HT1080 (cell line): Measurements from ENCODE around the gene HUWE1. TPM values are rescaled to one million over a fixed set of nuclear protein-coding genes. Genes with fewer than 3 reads are reported as not detected.

Source experiments
- DNase-seq: peaks from one replicate; pipeline ENCODE4 v3.0.0-alpha.2; 2015; ENCODE audit warnings: low read depth
- total RNA-seq: library from RNA; depleted of rRNA; stranded (reverse); fragments of >200 nt; shearing (Covaris generic); gene quantifications from 2 replicates; pipeline ENCODE4 v1.2.3, GENCODE V29; 2014

Gene HUWE1
- total RNA-seq, 1 experiment from 2014 or later: 83.0 TPM

DNA sequence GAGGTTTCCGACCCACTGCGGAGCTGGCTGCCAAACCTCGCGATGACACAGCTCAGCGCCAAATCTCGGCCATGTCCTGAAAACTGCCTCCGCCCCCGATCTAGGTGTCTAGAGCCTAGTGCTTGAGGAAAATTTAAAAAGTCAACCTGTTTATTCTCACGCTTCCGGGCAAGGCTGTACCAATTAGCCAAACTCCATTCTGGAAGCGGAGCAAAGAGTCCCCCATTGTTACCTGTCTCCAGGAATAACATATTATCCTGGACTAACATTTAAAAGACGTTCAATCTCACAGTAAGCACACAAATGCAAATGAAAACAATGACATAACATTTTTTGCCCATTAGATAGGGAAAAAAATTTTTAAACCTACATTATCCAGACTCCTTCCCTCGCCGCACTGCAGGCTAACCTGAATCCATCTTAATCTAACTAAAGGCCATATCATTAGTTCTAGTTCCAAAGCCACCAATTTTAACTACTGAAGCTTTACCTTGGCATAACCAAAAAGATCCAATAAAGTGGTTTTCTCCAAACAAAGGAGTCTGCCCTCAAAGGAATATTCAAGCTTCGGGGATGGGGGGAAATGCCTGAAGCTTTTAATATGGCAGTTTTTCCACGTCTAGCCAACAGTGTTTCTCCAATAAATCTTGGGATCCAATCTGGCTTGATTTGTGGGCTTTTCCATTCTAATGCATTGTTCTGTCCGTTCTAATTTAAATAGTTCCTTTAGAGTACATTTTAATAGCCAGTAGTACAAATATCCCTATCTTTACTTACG is 1.9 kb downstream of the HUWE1 start:
- DNase-seq: no peak

DNA sequence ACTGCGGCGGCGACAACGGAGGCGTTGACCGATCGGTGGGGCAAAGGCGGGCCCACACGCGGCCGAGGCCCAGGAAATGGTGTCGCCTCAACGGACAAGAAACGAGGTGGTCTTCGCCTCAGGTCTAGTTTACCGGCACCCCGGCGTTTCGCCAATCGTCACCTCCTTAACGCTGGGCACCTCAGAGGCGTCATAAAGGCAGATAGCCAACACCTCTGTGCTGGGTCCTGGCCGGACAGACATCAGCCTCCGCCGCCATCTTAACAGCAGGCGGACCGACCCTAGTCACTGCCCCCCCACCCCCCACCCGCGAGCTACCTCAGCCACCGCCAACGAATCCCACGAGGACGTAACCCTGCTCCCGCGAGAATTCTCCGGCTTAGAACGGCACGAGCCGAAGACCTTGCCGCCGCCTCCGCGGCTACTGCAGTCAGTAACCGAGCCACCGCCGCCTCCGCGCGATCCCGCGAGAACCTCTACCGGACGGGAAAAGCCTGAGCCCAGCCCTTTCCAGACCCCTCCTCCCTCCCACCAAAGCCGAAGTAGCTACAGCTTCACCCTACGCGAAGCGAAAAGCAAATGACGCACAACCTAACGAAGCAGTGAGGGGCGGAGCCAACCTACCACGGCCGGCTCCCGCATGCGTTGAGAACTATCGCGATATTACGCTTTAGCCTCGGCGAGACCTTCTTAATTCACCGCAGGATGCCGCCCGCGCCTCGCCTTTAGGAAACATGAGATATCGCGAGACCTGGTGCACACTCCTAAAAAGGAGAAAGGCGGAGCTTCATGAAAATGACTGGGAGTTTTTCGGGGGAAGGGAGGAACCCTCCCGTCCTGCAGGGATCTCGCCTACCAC is 2.7 kb downstream of the HUWE1 start:
- DNase-seq: peak; percentile 97

DNA sequence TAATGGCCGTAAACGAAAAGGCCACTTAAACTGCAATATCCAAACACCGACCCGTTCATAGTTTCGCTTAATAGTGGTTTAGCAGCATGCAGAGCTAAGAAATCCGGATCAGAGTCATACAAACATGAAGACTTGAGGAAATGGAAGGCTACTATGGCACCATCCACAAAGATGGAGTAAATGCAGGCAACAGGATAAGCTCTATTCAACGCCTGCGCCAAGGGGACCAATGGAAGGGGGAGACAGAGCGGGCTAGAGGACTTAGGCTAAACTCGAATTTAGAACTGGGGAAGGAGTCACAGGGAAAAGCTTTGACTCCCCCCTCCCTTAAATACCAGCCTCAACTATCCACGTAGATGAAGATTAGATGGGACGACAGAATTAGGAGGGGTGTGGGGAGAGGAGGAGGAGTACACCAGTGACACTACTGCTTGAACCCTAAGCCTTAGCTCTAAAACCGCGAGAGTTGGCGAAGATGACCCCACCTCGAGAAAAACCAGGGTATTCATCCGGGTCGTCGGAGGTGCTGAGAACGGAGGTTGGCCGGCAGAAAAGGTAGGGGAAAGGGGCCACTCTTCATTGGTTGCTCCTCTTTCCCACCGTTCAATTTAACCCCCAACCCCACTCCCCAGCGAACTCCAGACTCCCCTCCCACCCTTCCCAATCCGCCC is 3.5 kb downstream of the HUWE1 start:
- DNase-seq: peak; percentile 51

DNA sequence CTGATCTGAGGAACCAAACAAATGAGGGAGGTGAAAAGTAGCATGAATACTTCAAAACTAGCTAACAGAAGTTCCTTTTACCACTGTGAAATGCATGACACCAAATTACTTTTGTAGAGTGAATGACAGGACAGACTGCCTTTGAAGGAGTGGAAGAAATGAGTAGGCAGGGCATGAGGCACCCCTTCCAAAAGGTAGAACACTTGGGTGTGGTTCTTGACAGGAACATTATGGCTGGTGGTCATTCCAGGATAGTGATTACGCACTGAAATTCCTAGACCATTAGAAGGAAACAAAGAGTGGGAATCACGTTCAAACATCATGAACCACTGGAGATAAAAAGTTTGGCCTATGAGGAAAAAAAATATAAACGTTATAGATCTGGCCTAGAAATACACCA is 4.9 kb downstream of the HUWE1 start:
- DNase-seq: no peak

DNA sequence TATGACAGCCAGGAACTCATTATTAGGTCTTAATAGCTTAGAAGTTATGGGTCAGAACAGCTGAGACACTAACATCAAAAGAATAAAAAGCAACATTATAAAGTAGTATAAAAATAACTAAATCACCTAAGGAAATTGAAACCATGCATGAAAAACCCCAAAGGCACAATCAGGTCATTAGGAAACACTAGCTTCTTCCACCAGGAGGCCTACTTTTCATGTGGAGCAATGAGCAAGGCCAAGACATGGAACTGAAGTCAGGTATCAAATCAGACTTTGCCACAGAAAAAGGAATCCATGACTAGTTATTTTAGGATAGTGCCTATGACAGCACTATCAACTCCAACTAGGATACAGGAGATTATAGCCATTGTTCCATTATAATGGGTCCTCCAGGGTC is 7.9 kb downstream of the HUWE1 start:
- DNase-seq: no peak

DNA sequence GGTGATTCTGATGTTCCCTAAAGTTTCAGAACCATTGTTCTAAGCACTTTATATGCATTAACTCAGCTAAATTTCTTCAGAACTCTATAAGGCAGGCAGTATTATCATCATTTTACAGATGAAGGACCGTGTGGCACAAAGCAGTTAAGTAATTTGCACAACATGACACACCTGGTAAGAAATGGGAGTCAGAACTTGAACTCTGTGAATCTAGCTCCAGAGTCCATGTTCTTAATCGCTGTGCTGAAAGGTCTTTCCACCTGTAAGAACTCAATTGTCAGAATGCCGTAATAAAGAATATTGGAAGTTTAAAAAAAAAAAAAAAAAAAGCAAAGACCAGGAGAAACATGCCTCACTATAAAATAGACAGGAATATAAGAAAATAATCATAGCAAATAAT is 9.2 kb downstream of the HUWE1 start:
- no peak for DNase-seq

DNA sequence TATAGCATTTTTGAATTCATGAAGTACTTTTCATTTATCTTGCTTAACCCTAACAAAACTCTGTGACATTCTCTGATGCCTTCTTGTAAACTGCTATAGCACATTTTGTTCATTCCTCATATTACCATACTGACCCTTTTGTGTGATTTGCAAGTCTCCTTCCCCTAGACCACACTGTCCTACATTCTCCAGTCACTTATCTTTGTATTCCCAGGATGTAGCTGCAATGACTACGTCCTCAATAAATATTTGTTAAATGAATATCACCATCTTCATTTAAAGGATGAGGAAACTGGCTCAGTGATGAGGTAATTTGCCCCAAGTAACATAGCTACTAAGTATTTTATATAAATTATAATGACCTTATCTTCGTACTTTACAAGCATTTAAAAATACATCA is 11.9 kb downstream of the HUWE1 start:
- no peak for DNase-seq

DNA sequence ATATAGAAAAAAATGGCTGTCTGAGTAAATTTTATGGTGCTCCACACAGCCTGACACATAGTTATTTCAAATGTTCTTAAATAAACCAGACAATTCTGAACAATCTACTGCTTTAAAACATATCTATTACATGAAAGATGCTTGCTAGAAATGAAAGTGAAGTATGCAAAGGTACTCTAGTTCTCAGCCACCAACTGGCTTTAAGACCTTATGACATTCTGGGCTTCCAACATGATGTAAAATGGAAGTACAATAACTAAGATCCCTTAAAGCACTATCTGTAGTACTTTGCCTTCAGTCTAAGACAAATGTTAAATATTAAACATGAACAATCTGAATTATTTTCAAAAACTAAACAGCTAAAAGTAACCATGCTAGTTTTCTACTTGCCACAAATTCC is 17.3 kb downstream of the HUWE1 start:
- no peak for DNase-seq

DNA sequence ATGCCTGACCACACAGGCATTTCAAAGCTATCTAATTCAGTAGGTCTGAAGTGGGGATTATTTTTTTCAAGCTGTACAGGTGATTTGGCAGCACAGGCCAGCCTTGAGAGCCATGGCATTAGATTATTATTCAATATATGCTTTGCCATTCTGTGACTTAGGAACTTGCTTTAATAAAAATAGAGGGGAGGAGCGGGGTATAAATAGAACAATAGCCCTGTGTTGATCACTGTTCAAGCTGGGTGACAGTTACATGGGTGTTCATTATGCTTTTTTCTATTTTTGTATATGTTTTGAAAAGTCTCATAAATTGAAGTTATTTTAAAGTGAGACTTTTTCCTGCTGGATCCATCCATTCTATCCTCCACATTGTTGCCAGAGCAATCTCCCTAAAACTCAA is 20.3 kb downstream of the HUWE1 start:
- DNase-seq: no peak

DNA sequence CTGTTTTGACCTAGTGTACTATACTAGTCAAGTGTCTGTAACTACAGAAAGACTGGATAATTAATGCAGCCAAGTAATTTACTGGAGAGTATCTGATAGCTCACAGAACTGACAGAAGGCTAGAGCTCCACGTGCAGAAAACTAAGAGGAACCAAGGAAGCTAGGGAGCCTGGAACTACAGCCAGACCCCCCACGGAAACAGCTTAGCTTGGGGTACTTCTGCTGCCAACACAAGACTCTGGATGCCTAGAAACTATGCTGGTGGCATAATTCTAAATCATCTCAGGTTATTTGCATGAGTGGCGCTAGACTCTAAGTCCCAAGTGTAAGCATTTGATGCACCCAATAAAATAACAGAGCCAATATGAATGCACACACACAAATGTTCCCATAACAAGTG is 26.5 kb downstream of the HUWE1 start:
- no peak for DNase-seq

DNA sequence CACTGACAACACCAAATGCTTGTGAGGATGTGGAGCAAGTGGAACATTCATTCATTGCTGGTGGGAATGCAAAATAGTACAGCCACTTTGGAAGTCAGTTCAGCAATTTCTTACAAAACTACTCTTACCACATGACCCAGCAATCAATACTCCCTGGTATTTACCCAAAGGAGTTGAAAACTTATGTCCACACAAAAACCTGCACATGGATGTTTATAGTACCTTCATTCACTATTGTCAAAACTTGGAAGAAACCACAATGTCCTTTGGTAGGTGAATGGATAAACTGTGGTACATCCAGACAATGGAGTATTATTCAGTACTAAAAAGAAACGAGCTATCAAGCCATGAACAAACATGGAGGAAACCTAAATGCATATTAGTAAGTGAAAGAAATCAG is 27.5 kb downstream of the HUWE1 start:
- DNase-seq: no peak

DNA sequence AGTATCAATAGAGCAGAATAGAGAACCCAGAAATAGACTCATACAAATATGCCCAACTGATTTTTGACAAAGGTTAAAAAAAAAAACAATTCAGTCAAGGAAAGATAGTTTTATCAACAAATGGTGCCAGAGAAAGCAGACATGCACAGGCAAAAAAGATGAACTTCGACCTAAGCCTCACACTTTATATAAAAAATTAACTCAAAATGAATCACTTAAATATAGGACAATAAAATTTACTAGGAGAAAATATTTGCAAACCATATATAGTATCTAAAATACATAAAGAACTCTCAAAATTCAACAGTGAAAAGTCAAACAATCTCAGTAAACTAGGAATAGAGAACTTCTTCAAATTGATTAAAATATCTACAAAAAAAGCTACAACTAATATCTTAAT is 29.7 kb downstream of the HUWE1 start:
- DNase-seq: no peak

DNA sequence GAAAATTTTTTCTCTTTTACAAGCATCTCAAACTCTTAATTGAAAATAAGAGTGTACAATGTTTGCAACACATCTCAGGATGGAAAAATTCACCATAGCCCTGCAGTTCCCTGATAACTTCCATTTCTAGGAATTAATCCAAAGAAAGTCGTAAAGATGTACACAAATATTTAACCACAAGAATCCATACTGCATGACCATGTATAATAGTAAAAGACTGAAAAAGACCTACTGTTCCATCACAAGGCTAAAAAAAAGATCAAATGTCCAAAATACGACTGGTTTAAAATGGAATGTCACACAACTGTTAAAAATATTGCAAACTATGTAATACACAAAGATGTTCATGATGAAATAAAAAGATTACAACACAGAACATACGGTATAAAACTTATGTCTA is 32.1 kb downstream of the HUWE1 start:
- no peak for DNase-seq

DNA sequence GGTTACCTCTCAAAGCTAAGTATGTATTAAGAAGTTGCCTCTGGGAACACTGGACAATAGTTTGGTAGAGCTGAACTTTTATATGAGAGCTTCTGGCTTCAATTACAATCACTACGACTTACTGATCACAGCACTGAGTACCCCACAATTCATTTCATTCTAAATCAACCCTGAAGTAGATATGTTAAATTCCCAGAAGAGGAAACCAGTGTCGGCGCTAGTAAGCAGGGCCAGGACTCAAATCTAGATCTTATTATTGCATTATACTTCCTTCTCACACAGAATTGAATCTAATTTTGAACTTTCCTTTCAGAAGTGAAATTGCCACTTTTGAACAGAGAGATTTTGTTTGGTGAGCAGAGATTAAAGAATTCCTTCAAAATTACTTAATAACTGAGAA is 41.8 kb downstream of the HUWE1 start:
- no peak for DNase-seq

DNA sequence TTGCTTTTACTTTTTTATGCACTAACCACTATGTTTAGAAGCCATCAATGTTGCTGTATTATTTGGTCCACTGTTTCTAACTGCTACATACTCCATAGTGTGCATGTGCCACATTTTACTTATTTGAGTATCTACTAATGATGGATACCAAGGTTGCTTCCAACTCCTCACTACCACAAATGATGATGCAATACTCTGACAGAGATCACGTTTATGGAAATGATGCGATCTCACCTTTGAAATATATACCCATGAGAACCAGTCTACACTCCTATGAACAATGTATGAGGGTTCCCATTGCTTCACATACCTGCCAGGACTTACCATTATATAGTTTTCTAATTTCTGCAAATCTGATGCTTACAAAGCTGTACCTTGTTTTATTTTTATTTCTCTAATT is 44.2 kb downstream of the HUWE1 start:
- DNase-seq: no peak

DNA sequence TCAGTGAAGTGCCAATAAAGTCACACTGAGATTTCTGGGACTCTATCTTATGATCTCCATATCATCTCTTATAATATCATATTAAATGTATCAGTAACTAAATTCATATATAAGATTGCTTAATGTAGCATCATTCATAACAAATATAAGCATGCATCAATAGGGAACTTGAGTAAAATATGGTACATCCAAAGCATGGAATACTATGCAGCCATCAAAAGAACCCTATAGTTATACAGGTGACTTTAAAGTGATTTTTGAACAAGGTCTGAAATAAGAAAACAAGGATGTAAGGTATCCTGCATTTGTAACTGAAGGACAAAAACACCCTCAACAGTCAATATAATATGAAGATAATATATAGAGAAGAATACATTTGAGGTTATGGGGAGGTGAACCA is 47.3 kb downstream of the HUWE1 start:
- DNase-seq: no peak

DNA sequence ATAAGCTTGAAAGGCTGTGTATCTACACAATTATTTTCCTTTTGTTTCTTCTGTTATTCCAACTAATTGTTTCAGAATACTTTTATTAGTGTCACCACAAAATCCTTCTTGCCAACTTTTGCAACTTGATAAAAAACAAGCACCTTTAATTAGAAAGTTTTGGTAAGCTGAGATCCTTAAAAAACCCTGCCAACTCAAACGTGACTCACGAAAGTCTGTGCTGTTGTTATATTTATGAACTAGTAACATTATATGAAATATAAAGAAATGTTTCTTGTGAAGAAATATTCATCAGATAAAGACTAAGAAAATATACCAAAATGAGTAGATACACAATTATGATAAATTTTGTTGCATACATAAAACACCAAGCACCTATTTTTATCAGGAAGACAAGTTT is 49.0 kb downstream of the HUWE1 start:
- no peak for DNase-seq

DNA sequence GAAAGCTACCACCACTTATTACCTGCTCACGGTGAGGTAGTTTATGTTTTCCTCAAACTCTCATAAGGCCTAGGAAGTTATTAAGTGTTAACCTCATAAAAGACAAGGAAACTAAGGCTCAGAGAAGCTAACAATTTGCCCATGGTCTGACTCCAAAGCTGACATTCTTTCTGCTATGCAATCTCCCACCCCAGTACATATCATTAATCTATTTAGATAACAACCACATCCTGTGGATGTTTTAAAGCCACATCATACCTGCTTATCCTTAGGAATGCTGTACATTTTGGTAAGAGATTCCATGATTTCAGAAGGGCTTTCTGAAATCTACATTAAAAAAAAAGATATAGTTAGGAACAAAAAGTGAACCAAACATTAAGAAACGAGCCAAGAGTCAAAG is 55.4 kb downstream of the HUWE1 start:
- DNase-seq: peak; percentile 0

DNA sequence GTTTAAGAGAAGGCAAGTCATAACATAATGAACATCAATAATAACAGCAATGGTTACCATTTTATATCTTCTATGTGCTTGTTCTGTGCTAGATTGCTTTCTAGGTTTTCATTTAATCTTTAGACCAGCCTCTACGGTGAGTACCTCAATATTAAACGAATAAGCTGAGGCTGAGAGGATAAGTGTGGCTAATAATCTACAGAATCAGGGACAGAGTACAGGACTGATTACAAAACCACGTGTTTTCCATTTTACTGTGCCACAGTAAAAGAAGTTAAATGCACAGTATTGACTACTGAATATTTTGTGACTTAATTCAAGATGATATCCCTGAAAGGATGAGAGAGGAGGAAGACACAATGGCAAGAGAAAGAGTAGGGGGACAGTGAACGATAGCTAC is 56.3 kb downstream of the HUWE1 start:
- no peak for DNase-seq

DNA sequence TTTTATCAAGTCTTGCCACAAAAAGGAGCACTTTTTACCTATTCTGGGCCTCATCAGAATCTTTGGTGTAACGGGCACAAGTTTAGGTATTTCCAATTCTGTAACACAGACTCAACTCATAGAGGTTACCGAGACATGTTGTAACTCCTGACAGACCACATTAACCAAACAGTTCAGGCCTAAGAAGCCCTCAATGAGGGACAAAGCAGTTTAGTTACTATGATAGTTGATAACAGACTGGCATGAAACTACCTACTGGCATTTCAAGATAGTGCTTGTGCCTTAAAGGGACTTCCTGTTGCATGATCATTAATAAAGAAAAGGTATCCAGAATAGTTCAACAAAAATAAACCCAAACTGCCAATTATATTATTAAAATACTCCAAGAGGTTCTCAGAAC is 64.1 kb downstream of the HUWE1 start:
- DNase-seq: no peak

DNA sequence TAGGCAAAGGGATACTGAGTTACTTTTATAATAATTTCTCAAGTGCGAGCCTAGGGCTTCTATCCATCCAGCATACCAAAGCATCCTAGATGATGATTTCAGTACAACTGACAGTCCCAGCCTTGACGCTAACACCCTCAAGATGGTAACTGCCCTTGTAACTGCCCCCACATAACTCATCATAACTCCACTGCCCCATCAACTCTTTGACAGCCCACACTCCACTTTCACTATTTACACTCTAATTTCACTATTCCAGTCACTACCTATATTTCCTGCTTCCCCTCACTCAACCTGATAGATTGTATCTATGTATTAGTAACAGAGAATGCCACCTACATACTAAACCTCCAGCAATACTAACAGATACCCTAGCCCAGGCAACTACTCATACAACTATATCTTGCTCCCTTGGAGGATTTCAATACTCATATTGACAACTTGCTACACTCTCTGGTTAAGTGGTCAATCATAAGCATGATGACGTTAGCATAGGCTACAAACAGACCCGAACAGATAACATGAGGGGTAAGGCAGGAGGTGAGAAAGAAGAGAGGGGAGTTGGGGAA is 65.0 kb downstream of the HUWE1 start:
- no peak for DNase-seq

DNA sequence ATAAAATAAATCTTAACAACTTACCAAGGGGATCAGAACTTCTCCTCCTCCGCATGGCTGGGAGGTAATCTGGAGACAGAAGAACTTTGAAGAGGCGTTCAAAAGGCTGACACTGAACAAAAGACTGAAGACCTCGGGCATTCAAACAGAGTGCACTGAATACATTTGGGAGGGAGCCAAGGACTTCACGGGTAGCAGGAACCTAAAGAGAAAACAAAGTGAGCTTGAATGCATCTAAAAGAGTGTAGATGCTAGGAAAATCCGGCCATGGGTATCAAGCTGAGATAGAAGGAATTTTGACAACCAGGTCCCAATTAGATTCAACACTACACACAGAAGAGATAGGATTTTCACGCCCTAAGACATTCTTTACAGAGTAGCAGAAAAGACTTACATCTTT is 69.6 kb downstream of the HUWE1 start:
- DNase-seq: no peak
